GM21528 (cell line): ENCODE results near the gene SERINC3.

Experiments used
- ATAC-seq: cut with Tn5 transposase; IDR thresholded peaks from one replicate; pipeline ENCODE4 v1.9.1; 2021; ENCODE audit warnings: mild to moderate bottlenecking, moderate library complexity; ENCODE audit not compliant: unreplicated experiment, low FRiP score

SERINC3 gene

DNA sequence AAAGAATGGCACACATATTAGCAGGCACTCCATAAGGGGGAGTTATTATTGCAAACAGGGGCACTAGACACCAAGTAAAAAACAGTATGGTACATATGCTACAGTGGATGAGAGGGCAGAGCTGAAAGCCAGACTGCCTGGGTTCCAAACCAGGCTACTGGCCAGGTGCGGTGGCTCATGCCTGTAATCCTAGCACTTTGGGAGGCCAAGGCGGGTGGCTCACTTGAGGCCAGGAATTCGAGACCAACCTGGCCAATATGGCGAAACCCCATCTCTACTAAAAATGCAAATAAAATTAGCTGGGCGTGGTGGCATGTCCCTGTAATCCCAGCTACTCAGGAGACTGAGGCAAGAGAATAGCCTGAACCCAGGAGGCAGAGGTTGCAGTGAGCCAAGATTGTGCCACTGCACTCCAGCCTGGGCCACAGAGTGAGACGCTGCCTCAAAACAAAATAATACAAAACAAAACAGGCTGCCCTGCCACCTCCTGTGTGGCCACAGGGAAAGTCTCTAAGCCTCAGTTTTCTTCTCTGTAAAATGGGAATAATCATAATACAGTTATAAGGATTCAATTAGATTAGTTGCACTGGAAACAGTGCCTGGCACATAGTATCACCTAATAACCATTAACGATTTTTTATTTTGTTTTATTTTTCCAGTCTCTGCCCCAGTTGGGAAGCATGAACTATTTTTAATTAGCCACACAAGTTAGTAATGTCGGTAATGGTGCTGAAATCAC lies 53.7 kb downstream of the SERINC3 start:
- ATAC-seq = no peak

DNA sequence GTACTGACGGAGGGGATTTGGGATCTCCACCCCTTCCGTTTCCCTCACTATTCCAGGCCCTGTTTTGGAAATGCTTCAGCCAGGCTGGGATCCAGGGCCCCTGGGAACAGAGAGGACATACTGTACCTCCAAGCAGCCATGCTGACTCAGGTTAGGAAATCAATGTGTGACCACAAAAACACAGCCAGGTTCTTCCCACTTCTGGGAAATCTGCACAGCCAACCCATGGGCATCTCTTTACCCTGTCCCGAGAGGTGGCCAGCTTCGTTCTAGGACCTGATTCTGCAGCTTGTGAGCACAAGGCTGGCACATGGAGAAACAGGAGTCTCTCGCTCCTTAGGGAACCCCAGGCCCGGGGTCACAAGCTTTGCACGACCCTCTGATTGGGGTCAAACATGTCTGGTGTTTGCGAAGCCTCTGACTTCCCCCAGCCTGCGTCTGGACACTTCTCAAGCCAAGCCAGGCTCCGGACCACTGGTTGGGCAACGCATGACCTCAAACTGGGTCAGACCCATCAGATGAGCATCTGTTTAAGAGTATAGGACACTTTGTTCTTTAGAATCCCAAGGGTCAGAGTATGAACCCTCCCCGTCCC lies 54.5 kb downstream of the SERINC3 start:
- no peak for ATAC-seq

DNA sequence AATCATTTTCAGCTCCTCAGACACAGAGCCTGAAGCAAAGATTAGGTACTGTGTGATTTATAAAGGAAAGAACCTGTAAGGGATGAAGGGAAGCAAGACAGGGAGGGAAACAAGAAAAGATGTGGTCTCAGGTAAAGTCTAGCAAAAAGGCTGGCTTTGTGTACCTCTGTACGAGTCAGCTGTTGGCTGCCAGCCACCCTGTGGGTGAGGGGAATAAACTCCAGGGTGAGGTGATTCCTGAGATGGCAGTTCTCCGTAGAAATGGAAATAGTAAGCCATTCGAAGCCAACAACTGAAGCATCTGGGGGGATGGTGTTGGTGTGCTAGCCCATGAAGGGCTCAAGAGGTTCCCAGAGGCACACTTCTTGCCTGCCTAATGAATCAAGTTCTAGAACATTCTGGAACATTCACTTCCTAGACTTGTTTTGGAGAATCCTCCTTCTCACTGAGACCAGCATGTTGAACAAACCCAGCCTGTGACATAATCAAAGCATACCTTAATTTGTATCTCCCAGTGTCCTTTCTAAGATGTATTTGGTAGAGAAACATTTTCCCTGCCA lies 56.8 kb downstream of the SERINC3 start:
- no peak for ATAC-seq

DNA sequence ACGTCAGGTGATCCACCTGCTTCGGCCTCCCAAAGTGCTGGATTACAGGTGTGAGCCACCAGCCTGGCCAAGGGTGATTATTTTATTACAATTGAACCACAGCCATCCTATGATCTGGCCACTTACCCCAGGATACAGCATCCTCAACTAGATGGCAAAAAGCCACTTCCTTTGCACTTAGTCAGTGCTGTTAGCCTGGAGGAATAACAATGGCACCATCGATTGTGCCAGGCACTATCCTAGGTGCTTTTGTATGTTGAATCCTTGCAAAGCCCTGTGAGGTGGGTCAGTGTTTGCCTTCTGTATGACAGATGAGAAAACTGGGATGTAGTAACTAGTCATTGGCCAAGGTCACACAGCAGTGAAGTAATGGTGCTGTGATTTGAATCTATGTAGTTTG lies 57.4 kb downstream of the SERINC3 start:
- no peak for ATAC-seq

DNA sequence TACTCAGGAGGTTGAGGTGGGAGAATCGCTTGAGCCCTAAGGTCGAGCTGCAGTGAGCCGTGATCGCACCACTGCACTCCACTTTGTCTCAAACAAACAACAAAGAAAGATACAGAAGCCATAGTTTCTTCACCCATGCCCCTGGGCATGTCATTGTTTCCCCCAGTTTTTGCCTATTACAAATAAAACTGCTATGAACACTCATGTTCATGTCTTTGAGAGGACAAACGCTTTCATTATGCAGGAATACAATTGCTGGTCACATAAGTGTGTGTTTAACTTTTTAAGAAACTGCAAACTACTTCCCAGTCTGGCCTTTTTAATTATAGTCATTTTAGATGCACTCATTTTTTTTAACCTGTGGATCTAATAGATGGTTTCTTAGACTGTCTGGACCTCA lies 58.4 kb downstream of the SERINC3 start:
- no peak for ATAC-seq

DNA sequence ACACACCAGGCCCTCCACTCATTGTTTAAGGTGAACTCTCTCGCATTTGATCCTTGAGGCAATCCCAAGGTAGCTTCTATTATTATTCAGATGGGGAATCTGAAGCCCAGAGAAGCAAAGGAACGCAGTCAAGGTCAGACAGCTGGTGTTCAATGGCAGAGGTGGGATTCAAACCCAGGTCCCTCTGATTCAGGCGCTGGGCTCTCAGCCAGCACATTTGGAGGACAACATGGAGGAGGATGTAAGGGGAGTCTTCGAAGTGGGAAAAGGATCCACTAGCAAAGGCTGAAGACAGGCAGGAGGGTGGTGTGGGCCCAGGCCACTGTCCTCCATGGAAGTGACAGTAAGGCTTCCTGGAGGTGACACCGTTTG lies 60.1 kb downstream of the SERINC3 start:
- no peak for ATAC-seq

DNA sequence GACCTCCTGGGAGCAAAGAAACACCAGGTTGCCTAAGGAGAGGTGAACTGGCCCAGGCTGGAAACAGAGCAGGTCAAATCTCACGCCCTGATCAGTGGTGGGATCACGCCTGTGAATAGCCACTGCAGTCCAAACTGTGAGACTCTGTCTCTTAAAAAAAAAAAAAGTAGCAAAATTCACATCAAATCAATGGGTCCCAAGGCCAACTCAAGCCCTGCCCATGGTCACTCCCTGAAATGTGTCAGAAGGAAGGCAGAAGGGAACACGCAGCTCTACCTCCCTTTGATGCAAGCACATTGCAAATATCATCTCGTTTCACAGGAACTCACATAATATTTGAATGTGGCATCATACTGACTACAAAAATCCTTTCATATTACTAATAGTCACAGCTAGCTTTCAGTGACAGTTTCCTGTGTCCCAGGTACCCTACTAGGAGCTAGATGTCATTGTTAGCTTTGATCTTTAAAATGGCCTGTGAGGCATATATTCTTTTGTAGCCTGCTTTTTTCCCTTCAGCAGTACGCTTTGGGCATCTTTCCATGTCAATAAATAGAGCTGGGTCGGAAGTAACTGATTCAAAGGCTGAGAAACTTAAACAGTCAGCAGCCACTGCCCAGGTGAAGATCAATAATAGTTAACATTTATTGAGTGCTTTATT lies 60.6 kb downstream of the SERINC3 start:
- no peak for ATAC-seq

DNA sequence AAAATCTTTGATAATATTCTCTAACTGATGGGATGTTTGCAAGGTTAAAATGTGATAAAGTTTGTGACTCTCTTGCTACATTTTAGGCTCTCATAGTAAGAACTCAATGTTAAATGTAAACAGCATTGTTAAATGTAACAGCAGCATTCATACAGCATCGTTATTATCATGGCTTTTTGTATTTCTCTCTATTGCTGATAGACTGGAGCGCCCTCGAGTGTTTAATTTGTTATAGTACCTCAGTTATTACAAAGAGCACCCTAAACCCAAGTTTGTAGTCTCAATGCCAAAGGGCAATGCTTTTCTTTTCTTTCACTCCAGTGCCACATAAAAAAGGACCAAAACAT lies 61.1 kb downstream of the SERINC3 start:
- ATAC-seq = no peak

DNA sequence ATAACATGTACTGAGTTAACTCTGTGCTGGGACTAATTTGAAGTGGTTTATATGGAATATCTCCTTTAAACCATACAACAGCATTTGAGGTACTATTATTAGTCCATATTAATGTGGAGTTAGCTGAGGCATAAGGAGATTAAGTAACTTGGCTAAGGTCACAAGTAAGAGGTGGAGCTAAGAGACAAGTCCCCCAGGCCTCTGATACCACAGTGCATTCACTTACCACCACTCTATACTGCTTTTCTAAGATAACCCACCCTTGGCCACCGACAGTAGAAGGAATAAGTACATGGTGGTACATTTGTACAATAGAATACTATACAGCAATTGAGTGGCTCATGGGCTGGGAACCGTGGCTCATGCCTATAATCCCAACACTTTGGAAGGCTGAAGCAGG lies 62.6 kb downstream of the SERINC3 start:
- ATAC-seq = no peak

DNA sequence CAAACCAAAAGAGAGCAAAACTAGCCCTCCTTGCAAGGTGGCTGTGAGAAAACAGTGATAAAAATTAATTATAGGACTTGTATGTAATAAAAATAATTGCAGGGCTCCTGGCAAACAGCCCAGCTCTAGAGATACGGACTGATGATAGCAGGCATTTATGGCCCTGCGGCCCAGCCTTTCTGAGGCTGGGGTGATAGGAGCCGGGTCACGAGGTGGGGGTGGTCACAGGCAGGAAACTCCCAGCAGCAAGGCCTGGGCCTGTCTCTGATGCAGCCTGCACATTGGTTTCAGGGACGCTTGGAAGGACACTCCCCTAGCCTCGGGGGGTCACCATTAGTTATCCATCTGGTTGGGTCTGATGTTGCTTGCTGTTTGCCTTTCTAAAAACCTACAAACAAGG lies 64.9 kb downstream of the SERINC3 start:
- ATAC-seq = no peak

DNA sequence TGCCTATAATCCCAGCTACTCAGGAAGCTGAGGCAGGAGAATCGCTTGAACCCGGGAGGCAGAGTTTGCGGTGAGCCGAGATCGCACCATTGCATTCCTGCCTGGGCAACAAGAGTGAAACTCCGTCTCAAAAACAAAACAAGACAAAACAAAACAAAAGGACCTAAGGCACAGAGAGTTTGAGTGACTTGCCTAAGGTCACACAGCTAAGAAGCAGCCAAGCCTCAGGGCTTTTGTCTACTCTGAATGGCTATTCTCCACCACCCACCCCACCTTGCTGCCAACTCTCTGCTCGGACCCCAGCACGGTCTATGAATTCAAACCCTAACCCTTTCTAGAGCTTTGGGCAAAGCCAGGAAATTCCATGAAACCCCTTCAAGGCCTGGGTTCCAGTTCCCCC lies 65.3 kb downstream of the SERINC3 start:
- ATAC-seq = no peak

DNA sequence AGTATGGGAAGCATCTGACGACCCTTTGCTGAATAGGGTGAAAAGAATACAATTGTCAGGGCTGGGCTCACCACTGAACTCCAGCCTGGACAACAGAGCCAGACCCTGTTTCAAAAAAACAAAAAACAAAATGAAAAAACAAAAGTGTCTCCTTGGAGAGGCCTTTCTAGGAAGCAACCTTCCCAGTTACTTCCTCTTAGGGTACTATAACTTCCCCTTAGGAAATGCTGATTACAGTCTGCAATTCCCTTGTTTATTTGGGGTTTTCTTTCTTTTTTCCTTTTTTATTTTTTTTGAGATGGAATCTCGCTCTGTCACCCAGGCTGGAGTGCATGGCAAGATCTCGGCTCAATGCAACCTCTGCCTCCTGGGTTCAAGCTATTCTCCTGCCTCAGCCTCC lies 66.7 kb downstream of the SERINC3 start:
- ATAC-seq = no peak

DNA sequence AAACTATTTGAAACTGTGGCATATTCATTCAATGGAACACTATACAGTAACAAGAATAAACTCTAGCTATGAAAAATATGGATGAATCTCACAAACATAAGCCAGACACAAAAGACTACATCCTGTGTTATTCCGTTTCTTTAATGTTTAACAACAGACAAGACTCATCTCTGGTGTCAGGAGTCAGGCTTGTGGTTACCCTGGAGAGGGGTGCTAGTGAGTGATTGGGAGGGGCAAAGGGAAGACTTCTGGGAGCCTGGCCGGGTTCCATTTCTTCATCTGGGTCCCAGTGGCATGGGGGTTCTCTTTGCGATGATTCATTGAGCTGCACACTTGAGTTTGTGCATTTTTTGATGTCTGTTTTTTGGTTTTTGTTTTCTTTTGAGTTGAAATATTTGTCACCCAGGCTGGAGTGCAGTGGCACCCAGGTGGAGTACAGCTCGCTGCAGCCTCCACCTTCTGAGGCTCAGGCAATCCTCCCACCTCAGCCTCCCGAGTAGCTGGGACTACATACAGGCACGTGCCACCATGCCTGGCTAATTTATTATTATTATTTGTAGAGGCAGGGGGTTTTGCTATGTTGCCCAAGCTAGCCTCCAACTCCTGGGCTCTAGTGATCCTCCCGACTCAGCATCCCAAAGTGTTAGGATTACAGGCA lies 67.4 kb downstream of the SERINC3 start:
- ATAC-seq = no peak

DNA sequence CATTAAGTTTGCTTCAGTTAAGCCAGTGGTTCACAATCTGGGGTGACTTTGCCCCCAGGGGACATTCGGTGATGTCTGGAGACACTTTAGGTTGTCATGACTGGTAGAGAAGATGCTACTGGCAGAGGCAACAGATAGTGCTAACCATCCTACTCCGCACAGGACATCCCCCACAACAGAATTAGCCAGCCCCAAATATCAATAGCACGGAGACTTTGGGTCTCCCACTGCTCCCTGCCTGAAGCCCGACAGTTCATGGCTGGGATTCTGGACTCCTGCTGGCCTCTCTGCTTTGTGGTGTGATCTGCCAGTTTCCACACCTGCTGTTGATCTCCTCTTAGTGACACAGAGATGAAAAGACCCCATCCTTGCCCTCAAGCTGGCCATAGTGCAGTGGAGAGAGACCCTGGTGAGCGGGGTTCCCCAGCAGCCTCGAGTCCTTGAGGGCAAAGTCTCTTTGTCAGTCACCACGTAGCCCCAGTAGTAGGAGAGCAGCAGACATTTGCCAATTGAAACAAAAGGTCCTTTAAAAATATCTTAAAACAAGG lies 70.9 kb downstream of the SERINC3 start:
- no peak for ATAC-seq

DNA sequence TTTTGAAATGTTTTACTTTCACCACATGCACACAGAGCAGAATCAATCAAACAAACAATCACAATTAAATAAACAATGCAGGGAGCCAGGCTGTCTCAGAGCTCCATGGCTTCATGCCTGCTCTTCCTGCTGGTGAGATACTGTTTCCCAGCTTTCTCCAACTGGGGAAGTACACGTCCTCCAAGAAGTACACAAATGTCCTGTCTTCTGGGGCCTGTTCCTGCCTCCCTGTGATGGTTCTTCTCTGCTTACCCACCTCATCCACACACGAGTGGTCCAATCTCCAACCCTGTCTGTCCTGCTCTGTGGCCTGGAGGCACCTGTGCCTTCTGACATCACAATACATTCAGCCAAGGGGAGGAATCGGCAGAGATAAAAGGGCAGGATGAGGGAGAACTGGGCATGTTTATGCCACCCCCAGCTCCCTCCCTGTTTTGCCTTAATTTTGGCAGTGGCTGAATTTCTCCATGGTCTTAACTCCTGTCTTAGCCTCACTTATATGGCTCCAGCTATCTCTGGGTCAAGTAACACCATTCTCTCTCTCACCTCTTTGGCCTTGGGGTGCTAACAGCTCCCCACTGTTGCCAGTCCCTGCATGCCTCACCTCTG lies 71.5 kb downstream of the SERINC3 start:
- no peak for ATAC-seq

DNA sequence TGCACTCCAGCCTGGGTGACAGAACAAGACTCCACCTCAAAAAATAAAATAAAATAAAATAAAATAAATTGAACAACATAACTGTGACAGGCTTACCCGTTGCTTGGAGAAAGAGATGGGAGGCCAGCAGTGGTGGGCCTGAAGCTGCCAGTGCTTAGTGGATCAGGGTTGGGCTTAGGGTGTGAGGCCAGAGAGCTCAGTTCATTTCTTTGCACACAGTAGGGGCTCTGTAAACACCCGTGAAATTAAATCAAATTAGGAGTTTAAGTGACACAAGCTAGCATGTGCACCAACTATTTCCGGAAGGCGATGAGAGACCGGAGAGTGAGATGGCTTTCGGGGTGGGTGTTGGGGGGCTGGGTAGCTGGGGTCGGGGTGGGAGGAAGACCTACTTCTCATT lies 72.0 kb downstream of the SERINC3 start:
- no peak for ATAC-seq

DNA sequence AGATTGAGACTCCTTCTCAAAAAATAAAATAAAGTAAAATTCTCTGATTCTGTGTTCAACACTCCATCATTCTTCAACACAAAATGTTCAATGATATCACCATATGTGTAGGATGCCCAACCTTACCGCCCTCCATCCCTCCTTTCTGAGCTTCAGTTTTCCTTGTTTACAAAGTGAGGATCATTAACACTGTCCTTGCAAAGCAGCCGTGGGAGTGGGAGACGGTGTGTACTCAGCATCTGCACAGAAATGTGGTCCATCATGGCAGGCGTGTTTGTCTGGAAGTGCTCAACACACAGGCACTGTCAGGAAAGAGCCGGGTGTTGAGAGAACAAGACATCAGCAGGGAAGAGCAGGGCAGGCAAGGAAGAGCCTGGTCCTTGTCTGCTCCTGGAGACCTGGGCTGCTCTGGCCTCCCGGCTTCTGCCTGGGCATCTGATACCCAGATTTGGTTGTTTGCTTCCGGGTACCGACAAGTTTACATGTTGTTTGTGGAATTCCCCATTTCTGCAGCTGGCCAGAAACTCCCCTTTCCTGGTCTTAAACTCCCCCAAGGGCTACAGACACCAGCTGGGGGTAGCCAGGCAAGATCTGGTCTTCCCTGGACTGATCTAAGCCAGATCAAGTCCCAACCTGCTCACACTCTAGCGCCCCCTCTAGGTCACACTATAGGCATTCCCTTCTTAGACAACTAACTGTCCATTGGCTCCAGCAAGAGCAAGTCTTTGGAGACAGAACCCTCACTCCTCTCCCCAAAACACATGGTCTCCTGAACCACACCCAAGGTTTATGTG lies 72.9 kb downstream of the SERINC3 start:
- ATAC-seq = no peak

DNA sequence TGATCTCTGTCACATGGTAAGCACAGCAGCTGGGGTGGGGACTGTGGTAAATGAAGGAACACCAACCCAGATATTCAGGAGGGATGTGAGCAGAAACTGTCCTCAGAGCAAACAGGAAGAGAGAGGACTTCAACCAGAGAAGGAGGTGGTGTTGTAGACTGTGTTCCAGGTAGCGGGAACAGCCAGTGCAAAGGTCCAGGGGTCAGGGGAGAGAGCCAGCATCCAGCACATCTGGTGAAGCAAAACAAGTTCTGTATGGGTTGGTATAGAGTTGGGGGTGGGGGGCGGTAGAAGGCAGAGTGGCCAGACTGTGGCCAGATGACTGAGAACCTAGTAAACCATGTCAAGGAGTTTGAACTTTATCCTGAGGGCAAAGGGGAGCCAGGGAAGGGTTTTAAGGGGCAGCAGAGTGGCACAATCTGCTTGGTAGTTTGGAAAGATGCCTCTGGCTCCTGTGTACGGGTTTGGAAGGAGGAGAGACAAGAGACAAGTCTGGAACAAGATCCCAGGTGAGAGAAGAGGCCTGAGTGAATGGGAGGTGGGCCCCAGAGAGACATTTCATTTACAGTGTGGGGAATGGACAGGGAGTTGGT lies 73.9 kb downstream of the SERINC3 start:
- no peak for ATAC-seq
